ENCODE results near the gene SLC32A1. TPM values are rescaled to one million over a fixed set of nuclear protein-coding genes. Genes with fewer than 3 reads are reported as not detected.

Gene SLC32A1
- total RNA-seq, 1 experiment from 2014 or later: not detected

DNA sequence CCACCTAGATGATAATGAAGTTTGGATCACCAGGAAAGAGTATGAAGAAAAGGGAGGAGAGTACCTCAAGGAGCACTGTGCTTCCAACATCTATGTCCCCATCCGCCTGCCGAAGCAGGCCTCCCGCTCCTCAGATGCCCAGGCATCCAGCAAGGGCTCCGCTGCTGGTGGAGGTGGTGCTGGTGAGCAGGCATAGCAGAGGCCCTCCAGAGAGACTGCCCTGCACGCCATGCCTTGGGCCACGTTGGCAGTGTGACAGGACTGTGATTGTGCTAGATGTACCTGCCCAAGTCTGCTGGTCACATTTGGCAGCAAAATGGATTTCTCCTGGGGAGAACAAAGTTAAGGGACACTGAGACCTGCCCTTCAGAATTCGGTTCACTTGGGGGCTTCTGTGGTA is 47.3 kb downstream of the SLC32A1 start:
- H3K27me3 ChIP-seq (ENCODE audit: insufficient read depth, low read length): no peaks in the 10 kb centered on the region
- ChIA-PET RAD21 (ENCODE audit: low non-redundant PET in 1 of 2, low total read pairs in 2 of 2, uncharacterized antibody in 2 of 2, unreplicated experiment in 2 of 2) (no interaction called here), CTCF (no interaction called here), POLR2A (no interaction called here)
- no peaks in the 10 kb centered on the region for H3K9me3 ChIP-seq (ENCODE audit: control insufficient read depth in 1 of 2, insufficient read depth in 1 of 2, low read depth in 1 of 2, low read length in 2 of 2)
- H4K20me1 ChIP-seq (ENCODE audit: insufficient read depth): no peaks in the 10 kb centered on the region
- TF ChIP-seq ZNF274 (IDR thresholded peaks at IDR 0.05; ENCODE audit: low read depth, low read length): no peak
- TF ChIP-seq FOSL1 (IDR thresholded peaks at IDR 0.05; ENCODE audit: low read depth): no peak
- no peak for TF ChIP-seq POLR2A (IDR thresholded peaks at IDR 0.05; ENCODE audit: borderline replicate concordance, extremely low read depth, insufficient read depth, insufficient read length)
- TF ChIP-seq, protein P1, sequence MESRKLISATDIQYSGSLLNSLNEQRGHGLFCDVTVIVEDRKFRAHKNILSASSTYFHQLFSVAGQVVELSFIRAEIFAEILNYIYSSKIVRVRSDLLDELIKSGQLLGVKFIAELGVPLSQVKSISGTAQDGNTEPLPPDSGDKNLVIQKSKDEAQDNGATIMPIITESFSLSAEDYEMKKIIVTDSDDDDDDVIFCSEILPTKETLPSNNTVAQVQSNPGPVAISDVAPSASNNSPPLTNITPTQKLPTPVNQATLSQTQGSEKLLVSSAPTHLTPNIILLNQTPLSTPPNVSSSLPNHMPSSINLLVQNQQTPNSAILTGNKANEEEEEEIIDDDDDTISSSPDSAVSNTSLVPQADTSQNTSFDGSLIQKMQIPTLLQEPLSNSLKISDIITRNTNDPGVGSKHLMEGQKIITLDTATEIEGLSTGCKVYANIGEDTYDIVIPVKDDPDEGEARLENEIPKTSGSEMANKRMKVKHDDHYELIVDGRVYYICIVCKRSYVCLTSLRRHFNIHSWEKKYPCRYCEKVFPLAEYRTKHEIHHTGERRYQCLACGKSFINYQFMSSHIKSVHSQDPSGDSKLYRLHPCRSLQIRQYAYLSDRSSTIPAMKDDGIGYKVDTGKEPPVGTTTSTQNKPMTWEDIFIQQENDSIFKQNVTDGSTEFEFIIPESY (IDR thresholded peaks at IDR 0.05; ENCODE audit: extremely low read depth, insufficient replicate concordance, low read length): no peak
- TF ChIP-seq, protein P2, sequence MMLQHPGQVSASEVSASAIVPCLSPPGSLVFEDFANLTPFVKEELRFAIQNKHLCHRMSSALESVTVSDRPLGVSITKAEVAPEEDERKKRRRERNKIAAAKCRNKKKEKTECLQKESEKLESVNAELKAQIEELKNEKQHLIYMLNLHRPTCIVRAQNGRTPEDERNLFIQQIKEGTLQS (IDR thresholded peaks at IDR 0.05): no peak
- TF ChIP-seq ELF1 (IDR thresholded peaks at IDR 0.05; ENCODE audit: borderline replicate concordance, low read depth): no peak
- TF ChIP-seq YY1 (IDR thresholded peaks at IDR 0.05; ENCODE audit: extremely low read depth, insufficient replicate concordance, low read depth, low read length): no peak
- no peak for TF ChIP-seq EZH2 (IDR thresholded peaks at IDR 0.05)
- no peak for TF ChIP-seq CBX3 (IDR thresholded peaks at IDR 0.05; ENCODE audit: low read depth)
- TF ChIP-seq SRF (IDR thresholded peaks at IDR 0.05; ENCODE audit: low read depth): no peak
- no peak for TF ChIP-seq RAD21 (IDR thresholded peaks at IDR 0.05; ENCODE audit: low read depth)
- TF ChIP-seq CEBPB (IDR thresholded peaks at IDR 0.05; ENCODE audit: low read depth): no peak
- TF ChIP-seq EZH2phosphoT487 (IDR thresholded peaks at IDR 0.05; ENCODE audit: borderline replicate concordance): no peak
- TF ChIP-seq JUND (IDR thresholded peaks at IDR 0.05): no peak
- TF ChIP-seq SP1 (IDR thresholded peaks at IDR 0.05; ENCODE audit: low read depth): no peak
- no peak for TF ChIP-seq EGR1 (IDR thresholded peaks at IDR 0.05; ENCODE audit: low read depth)
- peaks cover 6 to 14% of the 10 kb centered on the region in 2 experiments; a peak in 3 of 4 replicates for H3K4me1 ChIP-seq (ENCODE audit: control insufficient read depth in 1 of 2, insufficient read depth in 2 of 2, low read length in 2 of 2)
- no peak overlapping the region for H2AFZ ChIP-seq (ENCODE audit: low read depth, low read length, poor library complexity, severe bottlenecking)
- intact Hi-C loops (cut with micrococcal nuclease): no loop called here
- ATAC-seq (no peak), DNase-seq (ENCODE audit: low read depth, low spot score) (no peak)
- H3K4me3 ChIP-seq (replicated peaks in 1 of 2; ENCODE audit: low read depth in 1 of 2, low read length in 2 of 2): no peak overlapping the region
- BruUV-seq (replicated peaks): no TSS peak
- H3K79me2 ChIP-seq (ENCODE audit: insufficient read depth, low read length): no peaks in the 10 kb centered on the region
- H3K27ac ChIP-seq (ENCODE audit: low read depth, low read length): no peak overlapping the region
- peaks cover 51 to 55% of the 10 kb centered on the region in 2 experiments for H3K36me3 ChIP-seq (ENCODE audit: control insufficient read depth in 1 of 2, insufficient read depth in 2 of 2, low read length in 2 of 2)
- H3K9me2 ChIP-seq (ENCODE audit: insufficient read depth): no peaks in the 10 kb centered on the region
- no peak overlapping the region for H3K4me2 ChIP-seq (ENCODE audit: low read length)
- H3K9ac ChIP-seq (ENCODE audit: low read length): no peak overlapping the region
